H9 (cell line): ENCODE results near the gene LAYN. TPM values are rescaled to one million over a fixed set of nuclear protein-coding genes. Genes with fewer than 3 reads are reported as not detected.

ENCODE experiments used
- DNase-seq: peaks from one replicate; pipeline ENCODE4 v3.0.0-alpha.2; 2017
- H2AFZ ChIP-seq: one replicate; pipeline ENCODE4 v1.6.1; 2013; ENCODE audit warnings: mild to moderate bottlenecking, low read length, control low read depth, moderate library complexity
- H2AK5ac ChIP-seq: 2 replicates; pipeline ENCODE4 v1.6.1; 2013; ENCODE audit warnings: low read length, control low read depth, mixed read lengths; ENCODE audit not compliant: insufficient read length
- H2BK120ac ChIP-seq: one replicate; pipeline ENCODE4 v1.6.1; 2013; ENCODE audit warnings: low read depth, mild to moderate bottlenecking, low read length, control low read depth, inconsistent platforms; ENCODE audit not compliant: poor library complexity, severe bottlenecking
- H2BK12ac ChIP-seq: 2 replicates; pipeline ENCODE4 v1.6.1; 2013; ENCODE audit warnings: low read length, control low read depth, mixed read lengths, low read depth; ENCODE audit not compliant: insufficient read length
- H2BK15ac ChIP-seq: 2 replicates; pipeline ENCODE4 v1.6.1; 2013; ENCODE audit warnings: low read depth, low read length, control low read depth
- H2BK20ac ChIP-seq: one replicate; pipeline ENCODE4 v1.6.1; 2013; ENCODE audit warnings: low read depth, mild to moderate bottlenecking, low read length, control low read depth, inconsistent platforms; ENCODE audit not compliant: poor library complexity, severe bottlenecking
- H2BK5ac ChIP-seq: 2 replicates; pipeline ENCODE4 v1.6.1; 2013; ENCODE audit warnings: low read length, control low read depth, mixed read lengths; ENCODE audit not compliant: insufficient read length
- H3K14ac ChIP-seq: 2 replicates; pipeline ENCODE4 v1.6.1; 2013; ENCODE audit warnings: low read length, control low read depth; ENCODE audit not compliant: insufficient read depth
- H3K18ac ChIP-seq: 2 replicates; pipeline ENCODE4 v1.6.1; 2013; ENCODE audit warnings: low read depth, mild to moderate bottlenecking, mixed read lengths, low read length, control low read depth; ENCODE audit not compliant: insufficient read length
- H3K23ac ChIP-seq: 2 replicates; pipeline ENCODE4 v1.6.1; 2013; ENCODE audit warnings: low read length, control low read depth, mixed read lengths, low read depth; ENCODE audit not compliant: insufficient read length
- H3K23me2 ChIP-seq: 2 replicates; pipeline ENCODE4 v1.6.1; 2013; ENCODE audit warnings: low read depth, mild to moderate bottlenecking, mixed read lengths, low read length, control low read depth; ENCODE audit not compliant: insufficient read length, poor library complexity, severe bottlenecking
- H3K27ac ChIP-seq: 2 replicates; pipeline ENCODE4 v1.5.1; 2013; ENCODE audit warnings: low read length, control low read depth, mixed read lengths, low read depth; ENCODE audit not compliant: insufficient read length
- H3K27me3 ChIP-seq: 2 replicates; pipeline ENCODE4 v1.6.1; 2013; ENCODE audit warnings: low read length, control low read depth, inconsistent platforms; ENCODE audit not compliant: insufficient read depth
- H3K4ac ChIP-seq: 2 replicates; pipeline ENCODE4 v1.6.1; 2013; ENCODE audit warnings: low read depth, mild to moderate bottlenecking, control low read depth, inconsistent platforms, low read length, moderate library complexity
- H3K4me1 ChIP-seq: 2 replicates; pipeline ENCODE4 v1.6.1; 2013; ENCODE audit warnings: low read length, control low read depth, inconsistent platforms; ENCODE audit not compliant: insufficient read depth
- H3K4me2 ChIP-seq: 2 replicates; pipeline ENCODE4 v1.6.1; 2013; ENCODE audit warnings: low read length, control low read depth, mixed read lengths; ENCODE audit not compliant: insufficient read length, insufficient read depth
- H3K56ac ChIP-seq: 2 replicates; pipeline ENCODE4 v1.6.1; 2013; ENCODE audit warnings: low read depth, mild to moderate bottlenecking, mixed read lengths, low read length, control low read depth; ENCODE audit not compliant: insufficient read length
- H3K79me1 ChIP-seq: 2 replicates; pipeline ENCODE4 v1.6.1; 2013; ENCODE audit warnings: low read depth, mild to moderate bottlenecking, moderate library complexity, low read length, control low read depth, inconsistent platforms; ENCODE audit not compliant: insufficient read depth, poor library complexity, severe bottlenecking
- H3K79me2 ChIP-seq: 2 replicates; pipeline ENCODE4 v1.6.1; 2013; ENCODE audit warnings: low read length, control low read depth, inconsistent platforms; ENCODE audit not compliant: insufficient read depth
- H3K9ac ChIP-seq: 2 replicates; pipeline ENCODE4 v1.6.1; 2013; ENCODE audit warnings: low read length, control low read depth, mixed read lengths; ENCODE audit not compliant: insufficient read length; ENCODE audit errors: extremely low read depth
- H3K9me3 ChIP-seq: one replicate; pipeline ENCODE4 v1.6.1; 2013; ENCODE audit warnings: low read depth, low read length, inconsistent platforms; ENCODE audit not compliant: control insufficient read depth
- H3T11ph ChIP-seq: one replicate; pipeline ENCODE4 v1.6.1; 2013; ENCODE audit warnings: mild to moderate bottlenecking, low read length, control low read depth, inconsistent platforms
- H4K20me1 ChIP-seq: one replicate; pipeline ENCODE4 v1.6.1; 2013; ENCODE audit not compliant: control insufficient read depth, insufficient read length, insufficient read depth
- H4K5ac ChIP-seq: 2 replicates; pipeline ENCODE4 v1.6.1; 2013; ENCODE audit warnings: low read depth, mild to moderate bottlenecking, mixed read lengths, low read length, control low read depth; ENCODE audit not compliant: insufficient read length
- H4K8ac ChIP-seq: replicated peaks from 2 replicates; pipeline ENCODE4 v1.6.1; 2013; ENCODE audit warnings: low read length, control low read depth, mixed read lengths, low read depth; ENCODE audit not compliant: insufficient read length
- H4K91ac ChIP-seq: 2 replicates; pipeline ENCODE4 v1.6.1; 2013; ENCODE audit warnings: low read depth, mild to moderate bottlenecking, moderate library complexity, mixed read lengths, low read length, control low read depth; ENCODE audit not compliant: insufficient read length
- H3K27ac Mint-ChIP-seq, 3 experiments: 2 replicates in 2 of 3; 3 replicates in 1 of 3; pipeline ENCODE4 v1.8.0; 2020 to 2021; ENCODE audit warnings: mixed read lengths in 3 of 3, mild to moderate bottlenecking in 1 of 3, moderate library complexity in 1 of 3
- H3K27me3 Mint-ChIP-seq: 2 replicates; pipeline ENCODE4 v1.8.0; 2021; ENCODE audit warnings: low read depth, mild to moderate bottlenecking, moderate library complexity, mixed read lengths
- H3K36me3 Mint-ChIP-seq, 3 experiments: 2 replicates in 2 of 3; 3 replicates in 1 of 3; pipeline ENCODE4 v1.8.0; 2020 to 2021; ENCODE audit warnings: low read depth in 3 of 3, mixed read lengths in 3 of 3; ENCODE audit not compliant: insufficient read depth in 1 of 3
- H3K4me1 Mint-ChIP-seq, 2 experiments: 2 replicates each; pipeline ENCODE4 v1.8.0; 2020; ENCODE audit warnings: mixed read lengths in 2 of 2
- H3K4me3 Mint-ChIP-seq, 2 experiments: 2 replicates in 1 of 2; 3 replicates in 1 of 2; pipeline ENCODE4 v1.8.0; 2020 to 2021; ENCODE audit warnings: mild to moderate bottlenecking in 2 of 2, mixed read lengths in 2 of 2, moderate library complexity in 1 of 2
- H3K9me3 Mint-ChIP-seq, 2 experiments: 2 replicates in 1 of 2; 3 replicates in 1 of 2; pipeline ENCODE4 v1.8.0; 2020; ENCODE audit warnings: mild to moderate bottlenecking in 2 of 2, mixed read lengths in 2 of 2, moderate library complexity in 1 of 2
- WGBS: extraction: QIAGEN DNeasy Blood & Tissue Kit; methylation state at CpG from one replicate; pipeline ENCODE4 v1.1.7; 2013; ENCODE audit warnings: missing lambda C conversion rate, low lambda C conversion rate, mixed read lengths; ENCODE audit not compliant: insufficient read length; ENCODE audit errors: extremely low coverage; 5-methylcytosine and 5-hydroxymethylcytosine counted together
- total RNA-seq: library from RNA; stranded (reverse); gene quantifications from 2 replicates; pipeline ENCODE4 v1.2.1, GENCODE V29; 2021
- TF ChIP-seq, protein P1 (sequence below): fragments of 200-600 bp; sonication (generic); conservative IDR thresholded peaks from 3 replicates; pipeline ENCODE4 v1.8.0; 2021; ENCODE audit warnings: antibody characterized with exemption, mild to moderate bottlenecking

The LAYN gene
- total RNA-seq, 1 experiment from 2014 or later, result 3.1 TPM

DNA sequence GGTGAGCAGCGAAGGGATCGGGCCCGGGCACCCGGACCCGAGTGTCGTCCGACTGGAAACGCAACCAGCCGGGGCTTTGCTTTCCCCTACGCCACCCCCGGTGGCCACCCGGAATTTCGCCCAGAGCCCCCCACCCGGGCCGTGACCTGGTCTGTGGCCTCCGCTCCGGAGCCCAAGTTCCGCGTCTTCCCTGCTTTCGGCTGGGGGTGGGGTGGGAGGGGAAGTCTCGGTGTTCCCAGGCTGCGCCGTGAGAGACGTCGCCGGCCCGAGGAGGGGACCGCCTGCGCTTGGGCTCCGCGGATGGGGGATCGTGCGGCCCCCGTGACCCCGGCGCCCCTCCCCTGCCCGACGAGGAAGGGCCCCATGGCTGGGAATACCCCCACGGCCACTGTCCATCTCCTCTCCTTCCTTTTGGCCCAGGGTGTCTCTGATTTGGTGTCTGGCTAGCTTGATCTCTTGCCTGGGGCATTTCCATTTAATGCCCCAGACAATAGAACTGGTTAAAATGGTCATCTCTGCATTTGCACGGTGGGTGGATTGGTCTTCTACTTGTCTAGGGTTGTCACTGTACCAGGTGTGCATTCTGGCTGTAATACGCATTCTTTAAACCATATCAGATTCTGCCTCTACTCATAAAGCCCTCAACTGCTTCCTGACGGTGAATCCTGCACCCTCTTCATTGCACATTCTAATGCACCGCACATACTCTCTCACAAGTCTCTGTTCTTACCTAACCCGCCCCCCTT, 62.5 kb downstream of the LAYN start:
- H3K23ac ChIP-seq, result no peak overlapping the region
- H3K14ac ChIP-seq, result peak overlapping the region; percentile 81; the same call in 1 of the 2 replicates
- WGBS, result no CpG with 5 or more reads among the region's 44 CpGs
- H3T11ph ChIP-seq, result no peak overlapping the region
- peak overlapping the region; percentile 81 for H3K4me2 ChIP-seq
- no peak overlapping the region for H2BK120ac ChIP-seq
- Mint-ChIP-seq H3K4me3 (peak overlapping the region; percentile 69 to 91), H3K4me1 (peaks cover 20 to 26% of the 10 kb centered on the region in 2 experiments), H3K36me3 (no peaks in the 10 kb centered on the region; a peak in 1 of 7 replicates), H3K27ac (peak overlapping the region in 2 of 3 experiments; percentile 43 to 73; a peak in 1 of 7 replicates), H3K9me3 (no peaks in the 10 kb centered on the region; a peak in 1 of 5 replicates), H3K27me3 (peaks cover 29% of the 10 kb centered on the region)
- no peak overlapping the region for H2AK5ac ChIP-seq
- no peak overlapping the region for H4K91ac ChIP-seq
- H4K5ac ChIP-seq, result no peak overlapping the region
- H3K4ac ChIP-seq, result no peak overlapping the region
- DNase-seq, result no peak
- no peak overlapping the region for H4K8ac ChIP-seq
- H2BK15ac ChIP-seq, result no peak overlapping the region; the same call in 1 of the 2 replicates
- no peak overlapping the region for H2BK20ac ChIP-seq
- H2AFZ ChIP-seq, result no peak overlapping the region
- TF ChIP-seq, protein P1, sequence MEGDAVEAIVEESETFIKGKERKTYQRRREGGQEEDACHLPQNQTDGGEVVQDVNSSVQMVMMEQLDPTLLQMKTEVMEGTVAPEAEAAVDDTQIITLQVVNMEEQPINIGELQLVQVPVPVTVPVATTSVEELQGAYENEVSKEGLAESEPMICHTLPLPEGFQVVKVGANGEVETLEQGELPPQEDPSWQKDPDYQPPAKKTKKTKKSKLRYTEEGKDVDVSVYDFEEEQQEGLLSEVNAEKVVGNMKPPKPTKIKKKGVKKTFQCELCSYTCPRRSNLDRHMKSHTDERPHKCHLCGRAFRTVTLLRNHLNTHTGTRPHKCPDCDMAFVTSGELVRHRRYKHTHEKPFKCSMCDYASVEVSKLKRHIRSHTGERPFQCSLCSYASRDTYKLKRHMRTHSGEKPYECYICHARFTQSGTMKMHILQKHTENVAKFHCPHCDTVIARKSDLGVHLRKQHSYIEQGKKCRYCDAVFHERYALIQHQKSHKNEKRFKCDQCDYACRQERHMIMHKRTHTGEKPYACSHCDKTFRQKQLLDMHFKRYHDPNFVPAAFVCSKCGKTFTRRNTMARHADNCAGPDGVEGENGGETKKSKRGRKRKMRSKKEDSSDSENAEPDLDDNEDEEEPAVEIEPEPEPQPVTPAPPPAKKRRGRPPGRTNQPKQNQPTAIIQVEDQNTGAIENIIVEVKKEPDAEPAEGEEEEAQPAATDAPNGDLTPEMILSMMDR, result no peak
- peaks cover 3% of the 10 kb centered on the region; the same call in 1 of the 2 replicates for H3K4me1 ChIP-seq
- H3K18ac ChIP-seq, result peak overlapping the region; percentile 91
- H3K9ac ChIP-seq, result peak overlapping the region; percentile 65
- no peak overlapping the region for H2BK5ac ChIP-seq
- H3K27ac ChIP-seq, result no peak overlapping the region
- no peak overlapping the region for H3K56ac ChIP-seq
- H3K27me3 ChIP-seq, result peaks cover 7% of the 10 kb centered on the region; the same call in 1 of the 2 replicates
- no peaks in the 10 kb centered on the region for H3K79me2 ChIP-seq
- no peaks in the 10 kb centered on the region for H4K20me1 ChIP-seq
- H3K79me1 ChIP-seq, result no peaks in the 10 kb centered on the region
- H2BK12ac ChIP-seq, result no peak overlapping the region
- no peaks in the 10 kb centered on the region for H3K9me3 ChIP-seq
- H3K23me2 ChIP-seq, result peaks cover 11% of the 10 kb centered on the region
